ENCODE measurements around the gene CPED1. TPM values are rescaled to one million over a fixed set of nuclear protein-coding genes. Genes with fewer than 3 reads are reported as not detected.
"Not testable (repeated sequence)": the region's sequence is repeated elsewhere in the genome, so short reads cannot be mapped to it uniquely, and the experiment has no call there.

The CPED1 gene
- total RNA-seq, 4 donors from 2014 or later = 15.0 to 32.1 (median 21.8) TPM

GRCh38 chr7:121313793-121314676 lies 325.5 kb downstream of the CPED1 start:
- WGBS, 2 donors = 46 to 51% methylated on average over 9 of the region's 9 CpGs

GRCh38 chr7:121315170-121315569 lies 326.7 kb downstream of the CPED1 start:
- H3K9me3 ChIP-seq; DNase-seq (ENCODE audit: low spot score in 2 of 2); H3K4me1 ChIP-seq; H3K27me3 ChIP-seq; H3K27ac ChIP-seq; H3K36me3 ChIP-seq; H3K4me3 ChIP-seq: not testable (repeated sequence)
- WGBS, 2 donors = 85 to 95% methylated on average over 3 of the region's 3 CpGs

More at GRCh38 chr7:121313793-121314676, 325.5 kb downstream of the CPED1 start:
- peaks cover 0 to 4% (median 0%) of the 10 kb centered on the region in 4 donors for H3K4me1 ChIP-seq
- no peak overlapping the region for H3K27ac ChIP-seq
- no peak overlapping the region for H3K4me3 ChIP-seq
- peaks cover 0 to 10% (median 0%) of the 10 kb centered on the region in 4 donors for H3K9me3 ChIP-seq
- DNase-seq (ENCODE audit: low spot score in 2 of 2) = no peak
- H3K36me3 ChIP-seq = no peaks in the 10 kb centered on the region
- no peak for TF ChIP-seq EP300 (IDR thresholded peaks at IDR 0.05)
- TF ChIP-seq POLR2A (IDR thresholded peaks at IDR 0.05) = no peak
- TF ChIP-seq CTCF (IDR thresholded peaks at IDR 0.05) = no peak
- H3K27me3 ChIP-seq = no peaks in the 10 kb centered on the region

GRCh38 chr7:121322460-121322859 lies 333.9 kb downstream of the CPED1 start:
- H3K27ac ChIP-seq = no peak overlapping the region
- WGBS, 2 donors = 46 to 54% methylated on average over 3 of the region's 3 CpGs
- no peaks in the 10 kb centered on the region for H3K9me3 ChIP-seq
- peaks cover 0 to 6% of the 10 kb centered on the region in 2 donors for H3K27me3 ChIP-seq
- DNase-seq (ENCODE audit: low spot score in 2 of 2) = no peak
- TF ChIP-seq CTCF (IDR thresholded peaks at IDR 0.05) (no peak), EP300 (IDR thresholded peaks at IDR 0.05) (no peak), POLR2A (IDR thresholded peaks at IDR 0.05) (no peak)
- no peaks in the 10 kb centered on the region for H3K4me1 ChIP-seq
- no peak overlapping the region for H3K4me3 ChIP-seq
- no peaks in the 10 kb centered on the region for H3K36me3 ChIP-seq

- no peaks in the 10 kb centered on the region for H3K36me3 ChIP-seq
- TF ChIP-seq POLR2A (IDR thresholded peaks at IDR 0.05) (no peak), CTCF (IDR thresholded peaks at IDR 0.05) (no peak), EP300 (IDR thresholded peaks at IDR 0.05) (no peak)
- no peaks in the 10 kb centered on the region for H3K9me3 ChIP-seq
- H3K27ac ChIP-seq = no peak overlapping the region
- no peak overlapping the region for H3K4me3 ChIP-seq
- H3K4me1 ChIP-seq = peaks cover 0 to 1% (median under 1%) of the 10 kb centered on the region in 4 donors
- DNase-seq (ENCODE audit: low spot score in 2 of 2) = no peak
- H3K27me3 ChIP-seq = peaks cover 0 to 16% of the 10 kb centered on the region in 2 donors
- WGBS, 2 donors = 63 to 69% methylated on average over 5 of the region's 5 CpGs
Observed at GRCh38 chr7:121323515-121324302, 335.2 kb downstream of the CPED1 start.

- no peak for DNase-seq (ENCODE audit: low spot score in 2 of 2)
- 84 to 87% methylated on average over 5 of the region's 5 CpGs for WGBS, 2 donors
- TF ChIP-seq POLR2A (IDR thresholded peaks at IDR 0.05) (no peak), EP300 (IDR thresholded peaks at IDR 0.05) (no peak), CTCF (IDR thresholded peaks at IDR 0.05) (no peak)
- no peaks in the 10 kb centered on the region for H3K9me3 ChIP-seq
- H3K4me3 ChIP-seq = no peak overlapping the region
- no peaks in the 10 kb centered on the region for H3K36me3 ChIP-seq
- no peak overlapping the region for H3K27ac ChIP-seq
- H3K4me1 ChIP-seq = peaks cover 0 to 23% (median 16%) of the 10 kb centered on the region in 4 donors
- H3K27me3 ChIP-seq = peaks cover 0 to 56% of the 10 kb centered on the region in 2 donors
Observed at GRCh38 chr7:121327671-121328070, 339.2 kb downstream of the CPED1 start.

All from tibial nerve (tissue), 4 donors.